Measurements from ENCODE around the gene RAB3C.

RAB3C gene

DNA sequence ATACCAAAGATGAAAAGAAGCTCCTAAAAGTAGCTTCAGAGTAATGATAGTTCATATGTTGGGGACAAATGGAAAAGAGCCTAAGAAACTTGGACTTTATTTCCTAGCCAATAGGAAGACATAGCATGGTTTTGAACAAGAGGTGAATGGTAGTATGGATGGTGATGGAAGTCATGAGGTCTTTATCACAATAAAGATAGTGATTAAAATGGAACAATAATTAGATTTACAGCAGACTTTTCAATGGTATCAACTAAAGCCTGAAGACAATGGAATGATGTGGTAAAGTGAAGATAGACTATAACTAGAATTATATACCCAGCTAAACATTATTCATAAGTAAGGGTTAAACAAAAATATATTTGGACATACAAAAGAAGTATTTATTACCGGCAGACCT is 131.2 kb downstream of the RAB3C start:
- H3K4me3 ChIP-seq (ENCODE audit: low read depth, low read length) = no peak overlapping the region
- TF ChIP-seq, protein P1, sequence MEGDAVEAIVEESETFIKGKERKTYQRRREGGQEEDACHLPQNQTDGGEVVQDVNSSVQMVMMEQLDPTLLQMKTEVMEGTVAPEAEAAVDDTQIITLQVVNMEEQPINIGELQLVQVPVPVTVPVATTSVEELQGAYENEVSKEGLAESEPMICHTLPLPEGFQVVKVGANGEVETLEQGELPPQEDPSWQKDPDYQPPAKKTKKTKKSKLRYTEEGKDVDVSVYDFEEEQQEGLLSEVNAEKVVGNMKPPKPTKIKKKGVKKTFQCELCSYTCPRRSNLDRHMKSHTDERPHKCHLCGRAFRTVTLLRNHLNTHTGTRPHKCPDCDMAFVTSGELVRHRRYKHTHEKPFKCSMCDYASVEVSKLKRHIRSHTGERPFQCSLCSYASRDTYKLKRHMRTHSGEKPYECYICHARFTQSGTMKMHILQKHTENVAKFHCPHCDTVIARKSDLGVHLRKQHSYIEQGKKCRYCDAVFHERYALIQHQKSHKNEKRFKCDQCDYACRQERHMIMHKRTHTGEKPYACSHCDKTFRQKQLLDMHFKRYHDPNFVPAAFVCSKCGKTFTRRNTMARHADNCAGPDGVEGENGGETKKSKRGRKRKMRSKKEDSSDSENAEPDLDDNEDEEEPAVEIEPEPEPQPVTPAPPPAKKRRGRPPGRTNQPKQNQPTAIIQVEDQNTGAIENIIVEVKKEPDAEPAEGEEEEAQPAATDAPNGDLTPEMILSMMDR (conservative IDR thresholded peaks at IDR 0.05; ENCODE audit: low read depth, low read length) = no peak
- DNase-seq (ENCODE audit: low read depth) = no peak

- H3K4me3 ChIP-seq (ENCODE audit: low read depth, low read length) = no peak overlapping the region
- TF ChIP-seq, protein P1 (conservative IDR thresholded peaks at IDR 0.05; ENCODE audit: low read depth, low read length) = no peak
- DNase-seq (ENCODE audit: low read depth) = no peak
Observed at GRCh38 chr5:58715997-58716656, 133.3 kb downstream of the RAB3C start.

DNA sequence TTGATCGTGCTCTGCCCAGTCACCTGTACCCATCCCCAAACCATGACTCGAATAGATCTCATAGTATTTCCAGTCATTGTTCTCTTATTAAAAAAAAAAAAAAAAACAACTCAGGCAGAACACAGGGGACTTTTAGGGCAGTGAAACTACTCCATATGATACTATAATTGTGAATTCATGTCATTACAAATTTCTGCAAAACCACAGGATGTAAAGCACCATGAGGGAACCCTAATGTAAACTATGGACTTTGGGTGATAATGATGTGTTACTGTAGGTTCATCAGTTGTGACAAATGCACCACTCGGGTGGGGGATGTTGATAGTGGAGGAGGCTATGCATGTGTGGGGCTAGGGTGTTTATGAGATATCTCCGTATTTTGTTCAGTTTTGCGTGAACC is 133.8 kb downstream of the RAB3C start:
- no peak for DNase-seq (ENCODE audit: low read depth)
- H3K4me3 ChIP-seq (ENCODE audit: low read depth, low read length) = no peak overlapping the region
- TF ChIP-seq, protein P1 (conservative IDR thresholded peaks at IDR 0.05; ENCODE audit: low read depth, low read length) = no peak

- TF ChIP-seq, protein P1 (conservative IDR thresholded peaks at IDR 0.05; ENCODE audit: low read depth, low read length) = no peak
- no peak overlapping the region for H3K4me3 ChIP-seq (ENCODE audit: low read depth, low read length)
- no peak for DNase-seq (ENCODE audit: low read depth)
Observed at GRCh38 chr5:58717303-58718007, 134.6 kb downstream of the RAB3C start.

- no peak for DNase-seq (ENCODE audit: low read depth)
- H3K4me3 ChIP-seq (ENCODE audit: low read depth, low read length) = no peak overlapping the region
Observed at GRCh38 chr5:58718269-58718978, 135.5 kb downstream of the RAB3C start.

DNA sequence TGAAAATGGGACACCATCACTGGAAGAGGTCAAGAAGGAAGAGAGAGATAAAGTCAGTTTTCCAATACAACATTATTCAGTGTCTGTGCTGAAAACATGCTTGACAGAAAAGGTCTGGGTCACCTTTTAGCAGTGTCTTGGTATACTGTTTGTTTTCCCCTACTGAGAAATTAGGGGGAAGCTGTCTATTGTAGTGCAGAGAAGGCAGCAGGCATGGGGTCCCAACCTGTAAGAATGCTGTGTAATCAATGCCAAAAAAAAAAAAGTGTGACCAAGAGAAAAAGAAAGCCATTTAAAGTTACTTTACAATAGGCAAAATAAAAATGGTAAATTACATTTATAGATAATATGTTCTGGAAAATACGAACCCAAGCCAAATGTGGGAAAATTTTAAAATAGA is 139.3 kb downstream of the RAB3C start:
- no peak for DNase-seq (ENCODE audit: low read depth)
- TF ChIP-seq, protein P1 (conservative IDR thresholded peaks at IDR 0.05; ENCODE audit: low read depth, low read length) = no peak
- H3K4me3 ChIP-seq (ENCODE audit: low read depth, low read length) = no peak overlapping the region

More at GRCh38 chr5:58718269-58718978, 135.5 kb downstream of the RAB3C start:
- TF ChIP-seq, protein P1 (conservative IDR thresholded peaks at IDR 0.05; ENCODE audit: low read depth, low read length) = no peak

All from choroid plexus epithelial cell (primary cell).